Measurements from ENCODE around the gene CNTROB.
A peak's percentile ranks its signal among the peaks of the same experiment; 100 is the strongest.

The CNTROB gene

DNA sequence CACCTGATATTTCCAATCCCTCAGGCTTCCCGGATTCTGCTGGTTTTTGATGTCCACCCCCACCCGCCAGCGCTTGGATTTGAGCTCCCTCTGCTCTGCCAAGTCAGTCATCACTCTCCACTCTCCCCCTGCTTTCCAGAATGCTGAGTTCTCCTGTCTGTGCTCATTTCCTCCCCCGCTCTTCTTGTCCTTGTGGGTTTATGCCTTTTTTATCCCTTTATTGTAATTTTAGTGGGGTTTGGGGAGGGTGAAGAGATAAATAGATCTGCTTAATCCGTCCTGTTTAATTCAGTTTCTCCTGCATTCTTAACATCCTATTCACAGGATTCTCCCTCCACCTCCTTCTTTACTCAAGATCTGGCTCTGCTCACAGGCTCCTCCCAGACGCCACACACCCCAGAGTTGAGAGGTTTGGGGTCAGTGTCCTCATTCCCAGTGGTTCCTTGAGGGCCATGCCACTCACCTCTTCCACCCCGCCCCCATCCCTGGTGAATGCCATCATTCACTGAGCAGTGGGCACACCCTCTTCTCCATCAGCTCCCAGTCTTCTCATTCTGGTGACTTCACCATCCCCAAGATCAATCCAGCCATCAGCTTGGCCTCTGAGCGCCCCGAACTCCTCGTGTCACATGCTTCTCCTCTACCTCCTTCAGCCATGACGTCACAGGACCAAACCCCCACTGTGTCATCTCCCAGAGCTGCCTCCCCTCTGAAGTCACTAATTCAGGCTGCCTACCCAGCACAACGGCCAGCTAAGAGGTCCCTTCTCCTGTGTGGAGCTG, 55.3 kb downstream of the CNTROB start:
- no peak for DNase-seq

DNA sequence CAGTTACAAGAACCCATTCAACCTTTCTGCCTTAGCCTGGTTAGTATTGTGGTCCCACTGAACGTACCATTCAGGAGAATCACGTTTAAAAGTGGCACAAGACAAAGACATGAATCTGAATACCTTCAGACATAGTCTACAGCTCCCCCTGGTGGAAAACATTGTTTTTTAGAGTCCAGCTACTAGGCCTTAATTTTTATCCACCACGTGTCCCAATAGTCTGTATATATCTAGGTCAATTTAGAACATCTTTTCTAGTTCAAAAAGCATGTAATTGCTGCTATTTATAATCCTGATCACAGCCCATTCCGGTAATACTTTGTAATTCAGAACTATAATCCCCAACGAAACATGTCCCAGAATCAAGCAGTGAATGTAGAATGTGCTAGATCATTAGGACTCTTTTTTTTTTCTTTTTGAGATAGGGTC, 56.8 kb downstream of the CNTROB start:
- peak in 2 of 14 donors; percentile 35 to 73 for DNase-seq

DNA sequence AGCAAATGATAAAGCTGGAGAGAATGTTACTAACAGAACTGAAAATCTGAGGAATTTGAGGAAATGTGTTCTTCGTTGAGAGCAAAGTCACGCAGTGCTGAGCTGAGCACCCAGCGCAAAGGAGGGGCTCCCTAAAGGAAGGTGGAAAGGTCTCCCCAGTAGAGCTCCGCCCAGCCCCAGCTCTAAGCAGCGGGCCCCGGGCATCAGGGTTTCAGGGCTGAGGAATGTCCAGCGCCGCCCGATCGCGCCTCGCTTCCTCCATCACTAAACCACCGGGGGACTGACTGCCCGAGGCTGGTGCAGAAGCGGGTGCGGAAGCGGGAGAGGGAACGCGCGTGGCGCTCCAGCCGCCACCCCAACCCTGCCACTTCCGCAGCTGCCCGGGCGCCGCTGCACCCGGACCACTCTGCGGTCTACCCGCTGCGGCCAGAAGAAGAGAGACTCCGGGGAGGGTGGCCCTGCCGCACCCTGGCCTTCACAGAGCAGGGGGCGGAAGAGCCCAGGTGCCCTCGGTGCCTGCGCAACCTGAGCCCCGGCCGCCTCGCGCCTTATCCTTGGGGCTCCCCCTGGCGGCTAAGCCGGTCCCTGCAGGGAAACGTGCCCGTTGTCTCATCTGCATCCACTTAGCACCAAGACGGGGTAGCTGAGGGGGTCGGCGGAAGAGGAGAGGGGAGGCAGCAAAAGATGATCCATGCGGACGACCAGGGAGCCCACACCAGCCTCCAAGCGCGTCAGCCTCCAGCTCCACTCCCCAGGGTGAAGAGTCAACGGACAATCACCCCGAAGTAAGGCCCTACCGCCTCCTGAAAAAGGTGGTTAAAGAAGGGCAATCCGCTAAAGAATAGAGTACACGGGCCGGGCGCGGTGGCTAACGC, 58.0 kb downstream of the CNTROB start:
- peak; percentile 14 to 77 (median 62) for DNase-seq

DNA sequence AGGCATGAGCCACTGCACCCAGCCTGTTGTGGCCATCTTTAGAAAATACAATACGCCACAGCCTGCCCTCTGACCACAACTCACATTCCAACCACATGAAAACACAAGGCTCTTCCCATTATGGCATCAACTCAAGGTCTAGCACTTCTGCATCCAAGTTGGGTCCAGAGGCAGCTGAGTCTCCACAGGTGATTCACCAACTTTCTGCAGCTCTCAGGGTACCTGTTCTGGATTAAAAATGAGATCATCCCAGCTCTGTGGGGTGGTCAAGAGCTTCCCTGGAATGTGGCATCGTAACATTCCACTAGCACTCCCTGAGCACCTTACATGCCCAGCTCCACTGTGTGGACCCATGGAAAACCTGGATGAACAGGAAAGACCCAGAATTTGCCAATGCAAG, 60.5 kb downstream of the CNTROB start:
- no peak for DNase-seq

DNA sequence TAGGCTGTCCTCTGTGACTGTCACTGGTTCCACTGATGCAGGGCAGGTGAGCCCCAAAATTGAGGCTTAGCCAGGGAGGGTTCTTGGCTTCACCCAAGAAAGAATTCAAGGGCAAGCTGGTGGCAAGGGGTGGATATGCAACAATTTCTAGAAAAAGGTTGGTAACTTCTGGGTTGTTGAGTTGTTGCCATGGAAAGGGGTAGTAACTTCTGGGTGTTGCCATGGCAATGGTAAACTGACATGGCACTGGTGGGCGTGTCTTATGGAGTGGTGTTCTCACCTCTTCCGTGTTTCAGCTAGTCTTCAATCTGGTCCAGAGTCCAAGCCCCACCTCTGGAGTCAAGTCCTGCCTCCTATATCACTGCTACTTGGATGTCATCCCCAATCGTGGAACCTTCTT, 60.9 kb downstream of the CNTROB start:
- no peak for DNase-seq

DNA sequence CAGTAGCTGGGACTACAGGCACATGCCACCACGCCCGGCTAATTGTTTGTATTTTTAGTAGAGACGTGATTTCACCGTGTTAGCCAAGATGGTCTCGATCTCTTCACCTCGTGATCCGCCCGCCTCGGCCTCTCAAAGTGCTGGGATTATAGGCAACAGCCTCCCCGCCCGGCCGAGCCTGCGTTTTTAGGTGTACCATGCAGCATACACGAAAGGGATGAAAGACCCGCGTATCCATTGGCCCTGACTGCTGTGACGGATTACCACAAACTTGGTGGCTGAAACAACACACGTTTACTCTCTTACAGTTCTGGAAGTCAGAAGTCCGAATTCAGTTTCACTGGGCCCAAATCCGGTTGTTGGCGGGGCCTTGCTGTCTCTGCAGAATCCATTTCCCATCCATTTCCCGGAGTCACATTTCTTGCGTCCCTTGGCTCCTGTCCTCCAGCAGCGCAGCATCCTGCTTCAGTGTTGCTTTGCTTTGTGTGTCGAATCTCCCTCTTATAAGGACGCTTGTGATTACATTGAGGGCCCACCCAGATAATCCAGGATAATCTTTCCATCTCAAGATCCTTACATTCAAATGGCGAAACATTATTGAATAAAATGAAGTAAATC, 62.1 kb downstream of the CNTROB start:
- no peak for DNase-seq

DNA sequence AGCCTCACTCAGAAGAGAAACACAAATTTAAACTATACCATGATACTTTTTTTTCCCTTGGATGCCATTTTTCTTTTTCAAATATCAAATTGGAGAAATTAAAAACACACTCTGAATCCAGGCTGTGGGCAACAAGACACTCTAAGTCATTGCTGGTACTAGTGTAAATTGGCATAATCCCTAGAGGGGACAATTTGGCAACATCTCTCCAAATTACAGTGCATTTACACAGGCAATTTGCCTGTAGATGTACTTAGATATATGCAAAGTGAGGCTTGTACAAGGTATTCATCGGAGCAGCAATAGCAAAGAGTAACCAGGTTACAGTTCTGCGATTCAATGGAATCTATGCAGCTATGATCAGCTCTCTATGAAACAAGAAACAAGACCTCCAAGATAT, 63.7 kb downstream of the CNTROB start:
- DNase-seq = no peak

DNA sequence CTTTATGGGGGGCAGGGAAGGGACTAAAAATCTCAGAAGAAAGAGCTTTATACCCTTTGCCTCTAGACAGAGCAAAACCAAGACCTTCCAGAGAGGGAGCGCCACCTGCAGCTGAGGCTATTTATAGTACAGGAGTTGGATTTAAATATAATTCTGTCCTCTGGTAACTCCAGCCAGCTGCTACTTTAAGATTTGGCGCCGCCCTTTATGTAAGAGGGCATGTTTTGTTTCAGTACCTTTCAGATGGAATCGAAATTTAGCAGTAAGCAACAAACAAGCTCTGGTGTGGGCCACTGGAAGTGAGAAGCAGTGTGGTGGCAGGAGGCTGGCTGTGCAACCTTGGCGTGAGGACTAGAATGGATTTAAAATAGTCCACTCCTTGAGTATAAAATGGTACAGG, 65.2 kb downstream of the CNTROB start:
- DNase-seq = no peak

Measured in C1 segment of cervical spinal cord (tissue), 14 donors.